SK-N-MC (cell line): ENCODE results near the gene NCOA6.

Experiments
- DNase-seq: peaks from one replicate; pipeline ENCODE4 v3.0.0-alpha.2; 2011; ENCODE audit warnings: low read depth, low spot score
- H3K27ac ChIP-seq: fragments of 200-600 bp; sonication (generic); 2 replicates; pipeline ENCODE4 v1.5.1; 2016; ENCODE audit warnings: mixed run types
- H3K36me3 ChIP-seq: fragments of 200-600 bp; sonication (generic); 2 replicates; pipeline ENCODE4 v1.6.1; 2017; ENCODE audit warnings: antibody characterized with exemption, low read length, mixed read lengths; ENCODE audit not compliant: insufficient read depth
- H3K4me3 ChIP-seq: fragments of 200-600 bp; sonication (generic); 2 replicates; pipeline ENCODE4 v1.5.1; 2016
- H3K9ac ChIP-seq: fragments of 200-600 bp; sonication (generic); 2 replicates; pipeline ENCODE4 v1.8.0; 2017; ENCODE audit warnings: mixed run types, mixed read lengths; ENCODE audit not compliant: insufficient read length
- H3K9me3 ChIP-seq: fragments of 200-600 bp; sonication (generic); 2 replicates; pipeline ENCODE4 v1.6.1; 2017; ENCODE audit warnings: low read depth, mild to moderate bottlenecking, antibody characterized with exemption, low read length, moderate library complexity, mixed read lengths
- EZH2 ChIP-seq: fragments of 200-600 bp; sonication (generic); IDR thresholded peaks from one replicate; pipeline ENCODE4 v1.6.1; 2017; ENCODE audit warnings: antibody characterized with exemption
- FOXP2 ChIP-seq: optimal IDR thresholded peaks from 2 replicates; pipeline ENCODE3; 2011; ENCODE audit warnings: mild to moderate bottlenecking, moderate library complexity; ENCODE audit not compliant: insufficient read depth; ENCODE audit errors: extremely low read length, control extremely low read depth
- POLR2AphosphoS5 ChIP-seq: IDR thresholded peaks from 2 replicates; pipeline ENCODE4 v1.6.1; 2012; ENCODE audit warnings: mild to moderate bottlenecking, low read depth, low read length, borderline replicate concordance

Gene NCOA6

DNA sequence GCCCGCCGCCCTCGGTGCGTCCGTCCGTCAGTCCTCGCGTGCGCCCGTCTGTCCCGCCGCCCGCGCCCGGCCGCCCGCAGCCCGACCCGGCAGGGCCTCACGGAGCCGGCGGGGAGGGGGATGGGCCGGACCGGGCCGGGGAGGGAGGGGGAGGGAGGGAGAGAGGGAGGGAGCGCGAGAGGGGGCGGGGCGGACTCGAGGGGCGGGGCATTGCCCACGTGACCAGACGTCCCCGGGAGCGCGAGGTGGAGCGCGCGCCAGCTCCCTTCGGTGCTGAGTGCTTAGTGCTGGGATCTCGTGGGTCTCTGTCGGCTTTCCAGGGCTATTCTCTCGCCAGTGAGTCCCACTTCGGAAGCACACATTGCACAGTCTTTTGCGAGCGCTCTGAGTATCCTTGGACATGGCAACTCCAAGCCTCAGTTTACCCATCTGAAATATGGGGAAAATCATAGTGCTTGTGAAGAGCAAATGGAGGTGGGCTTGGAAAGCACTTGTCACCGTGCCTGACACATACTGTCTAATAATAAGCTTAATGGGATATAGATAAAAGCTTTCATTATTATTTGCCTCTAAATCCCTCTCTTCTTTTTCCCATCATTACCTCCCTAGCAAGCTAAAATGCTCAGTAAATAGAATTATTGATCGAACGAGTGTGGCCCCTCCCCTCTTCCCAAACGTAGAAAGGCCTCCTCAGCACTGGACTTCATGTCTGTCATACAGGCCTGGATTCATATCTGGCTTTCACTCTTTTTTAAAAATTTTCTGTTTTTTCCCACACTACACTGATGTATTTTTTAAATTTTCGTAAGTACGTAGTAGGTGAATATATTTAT lies at the start of gene NCOA6:
TSS of gene NCOA6 (minus strand) at position 122 of the 833 bp plus-strand sequence. CDS start 43,296 bp downstream, outside the sequence.
- Histone ChIP-seq H3K4me3 (peak within 1 kb of the TSS; percentile 83), H3K36me3 (0 out of 2 replicates have a peak, but pooled peaks cover 7% of the 10 kb centered on the region), H3K9me3 (no peaks in the 10 kb centered on the region), H3K9ac (peak within 1 kb of the TSS; percentile 91), H3K27ac (peak within 1 kb of the TSS; percentile 2; the same call in 1 of the 2 replicates)
- no peak for TF ChIP-seq EZH2
- TF ChIP-seq FOXP2 = no peak
- TF ChIP-seq POLR2AphosphoS5 = peak; percentile 94
- peak; percentile 20 for DNase-seq

DNA sequence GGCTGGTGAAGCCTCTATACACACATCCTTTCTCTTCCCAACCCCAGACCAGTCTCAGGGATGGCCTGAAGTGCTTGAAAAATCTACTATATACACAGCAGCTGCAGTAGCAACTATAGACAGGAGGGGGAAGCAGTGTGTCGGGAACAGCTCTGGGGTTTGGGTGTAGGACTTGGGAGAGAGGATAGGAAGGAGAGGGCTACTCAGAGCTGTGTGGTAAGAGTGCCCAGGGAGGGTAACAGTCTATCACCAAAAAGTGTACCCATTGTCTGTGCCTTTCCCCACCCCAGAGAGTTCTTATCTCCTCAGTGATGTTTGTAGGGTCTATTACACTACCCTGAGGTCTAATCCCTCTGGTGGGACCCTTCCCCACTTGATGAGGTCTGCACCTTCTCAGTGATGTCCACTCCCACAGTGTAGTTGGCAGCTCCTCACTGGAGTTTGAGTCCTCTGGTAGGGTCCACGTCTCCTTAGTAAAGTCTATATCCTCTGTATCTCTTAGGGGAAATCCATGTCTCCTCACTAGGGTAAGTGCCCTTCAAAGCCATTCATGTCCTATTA lies 48.7 kb upstream of the NCOA6 start:
- no peak for TF ChIP-seq FOXP2
- no peak for TF ChIP-seq POLR2AphosphoS5
- no peak for TF ChIP-seq EZH2
- DNase-seq = peak; percentile 71
- H3K36me3 ChIP-seq = no peaks in the 10 kb centered on the region
- no peak overlapping the region for H3K9ac ChIP-seq
- no peak overlapping the region for H3K27ac ChIP-seq
- H3K4me3 ChIP-seq = no peak overlapping the region
- no peaks in the 10 kb centered on the region for H3K9me3 ChIP-seq

DNA sequence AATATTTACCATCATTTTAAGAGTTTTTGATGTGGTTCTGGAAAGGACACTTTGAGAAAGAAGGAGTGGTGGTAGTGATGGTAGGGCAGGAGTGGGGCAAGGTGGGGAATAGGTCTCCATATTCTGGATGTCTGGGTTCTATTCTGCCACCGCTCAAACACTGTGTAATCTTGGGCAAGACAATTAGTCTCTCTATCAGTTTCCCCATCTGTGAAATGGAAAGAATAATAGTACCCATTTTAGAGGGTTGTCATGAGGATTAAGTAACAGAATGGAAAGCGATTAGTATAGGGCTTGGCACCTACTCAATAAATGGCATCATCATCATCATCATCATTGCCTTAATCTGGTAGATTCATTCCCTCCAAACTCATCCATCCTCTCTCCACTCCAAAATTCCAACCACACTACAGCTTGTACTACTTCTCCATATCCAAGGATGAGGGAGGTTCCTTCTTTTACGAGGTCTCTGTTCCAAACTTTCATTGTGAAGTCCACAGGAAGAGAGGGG lies 48.2 kb upstream of the NCOA6 start:
- TF ChIP-seq FOXP2 (no peak), POLR2AphosphoS5 (no peak), EZH2 (no peak)
- no peaks in the 10 kb centered on the region for H3K9me3 ChIP-seq
- no peaks in the 10 kb centered on the region for H3K36me3 ChIP-seq
- H3K4me3 ChIP-seq = no peak overlapping the region; the same call in 1 of the 2 replicates
- no peak overlapping the region for H3K9ac ChIP-seq
- H3K27ac ChIP-seq = no peak overlapping the region
- DNase-seq = no peak

DNA sequence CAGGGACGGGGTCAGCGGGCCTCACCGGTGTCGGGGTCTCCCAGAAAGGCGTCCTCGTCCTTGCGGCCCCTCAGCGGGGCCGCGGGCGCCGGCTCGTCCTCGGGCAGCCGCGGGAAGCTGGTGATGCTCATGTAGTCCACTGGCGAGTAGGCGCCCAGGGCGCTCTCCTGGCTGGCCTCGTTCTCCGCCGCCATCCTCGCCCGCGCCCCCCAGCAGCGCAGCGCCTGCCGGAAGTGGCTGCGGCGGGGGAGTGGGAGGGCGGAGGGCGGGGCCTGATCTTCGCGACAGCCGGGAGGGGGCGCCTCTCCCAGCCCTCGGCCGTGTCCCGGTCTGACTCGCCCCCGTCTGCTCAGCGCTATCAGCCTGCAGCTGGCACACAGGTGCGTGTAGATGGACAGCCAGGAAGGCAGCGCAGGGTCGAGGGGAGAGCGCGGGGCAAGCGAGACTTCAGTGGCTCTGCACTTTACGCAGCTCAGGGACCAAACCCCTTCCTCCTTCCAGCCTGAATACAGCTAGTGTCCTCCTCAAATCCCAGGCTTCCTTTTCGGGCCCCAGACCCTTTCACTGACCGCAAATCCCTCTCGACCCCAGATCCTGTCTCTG lies 47.3 kb upstream of the NCOA6 start, which contains the start of gene GGT7:
TSS of gene GGT7 (minus strand) at position 235 of the 603 bp plus-strand sequence. CDS start at position 194, 41 bp downstream.
- no peak for DNase-seq

DNA sequence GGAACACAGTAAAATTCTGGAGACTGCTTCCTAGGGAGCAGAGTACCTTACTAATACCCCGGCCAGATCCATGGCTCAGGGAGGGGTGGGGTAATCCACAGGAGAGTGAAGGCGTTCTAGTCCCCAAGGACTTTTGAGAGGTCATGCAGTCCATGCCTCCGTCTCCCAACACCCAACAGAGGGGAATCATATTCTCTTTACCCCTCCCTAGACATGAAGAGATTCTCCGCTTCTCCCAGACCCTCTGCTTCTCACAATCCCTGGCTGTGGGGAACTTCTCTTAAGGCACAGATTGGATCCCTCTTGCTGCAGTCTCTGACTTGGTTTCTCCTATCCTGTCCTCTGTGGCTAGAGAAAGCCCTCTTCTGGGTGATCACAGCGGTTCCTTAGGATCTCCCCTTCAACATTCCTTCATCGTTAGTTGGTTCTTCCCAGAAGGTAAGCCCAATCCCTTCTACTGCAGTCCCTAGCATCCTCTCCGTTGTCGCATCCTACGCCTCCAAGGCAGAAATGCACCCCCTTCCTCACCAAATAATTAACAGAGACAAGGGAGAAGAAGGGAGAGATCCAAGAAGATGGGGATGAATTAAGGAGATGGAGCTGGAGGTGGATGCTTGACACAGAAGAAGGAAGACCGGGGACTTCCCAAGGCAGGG lies 46.6 kb upstream of the NCOA6 start:
- H3K36me3 ChIP-seq = no peaks in the 10 kb centered on the region
- DNase-seq = no peak
- no peak overlapping the region for H3K27ac ChIP-seq
- H3K9ac ChIP-seq = peak overlapping the region; percentile 76
- TF ChIP-seq EZH2 = no peak
- TF ChIP-seq FOXP2 = no peak
- TF ChIP-seq POLR2AphosphoS5 = no peak
- peak overlapping the region; percentile 94 for H3K4me3 ChIP-seq
- no peaks in the 10 kb centered on the region for H3K9me3 ChIP-seq

More for the DNA sequence above, 47.3 kb upstream of the NCOA6 start, which contains the start of gene GGT7:
- H3K36me3 ChIP-seq = no peaks in the 10 kb centered on the region
- H3K27ac ChIP-seq = no peak within 1 kb of the TSS
- peak within 1 kb of the TSS; percentile 94 for H3K4me3 ChIP-seq
- peak within 1 kb of the TSS; percentile 76 for H3K9ac ChIP-seq
- H3K9me3 ChIP-seq = no peaks in the 10 kb centered on the region
- TF ChIP-seq POLR2AphosphoS5 (peak; percentile 62), EZH2 (no peak), FOXP2 (no peak)

DNA sequence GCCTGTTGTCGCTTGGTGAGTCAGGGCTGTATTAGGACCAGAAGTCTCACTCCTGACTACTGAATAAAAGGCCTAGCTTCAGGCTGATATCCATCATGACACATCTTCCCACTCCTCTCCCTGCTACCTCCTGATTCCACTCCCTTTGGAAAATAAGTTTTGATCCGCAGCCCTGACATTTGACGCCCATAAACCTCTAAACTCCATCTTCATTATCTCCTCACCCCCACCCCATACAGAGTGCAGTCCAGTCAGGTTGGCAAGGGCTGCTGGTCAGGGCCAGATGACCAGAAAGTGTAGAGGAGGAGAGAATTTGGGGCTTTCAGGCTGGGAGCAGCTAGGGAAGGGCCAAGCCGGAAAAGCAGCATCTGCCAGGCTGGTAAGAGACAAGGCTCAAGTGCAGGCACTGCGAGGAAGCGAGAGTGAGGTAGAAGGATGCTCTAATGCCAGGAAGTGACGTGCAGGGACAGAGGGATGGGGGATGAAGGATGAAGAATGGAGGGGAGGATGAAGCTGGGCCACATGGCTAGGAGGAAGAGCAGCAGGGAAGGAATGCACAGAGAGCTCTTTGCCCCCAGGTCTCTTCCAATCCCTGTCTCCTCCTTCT lies 46.0 kb upstream of the NCOA6 start:
- H3K4me3 ChIP-seq = peak overlapping the region; percentile 94
- no peak overlapping the region for H3K27ac ChIP-seq
- H3K9me3 ChIP-seq = no peaks in the 10 kb centered on the region
- TF ChIP-seq EZH2 = no peak
- TF ChIP-seq POLR2AphosphoS5 = no peak
- no peak for TF ChIP-seq FOXP2
- H3K36me3 ChIP-seq = no peaks in the 10 kb centered on the region
- DNase-seq = no peak
- peak overlapping the region; percentile 76 for H3K9ac ChIP-seq

DNA sequence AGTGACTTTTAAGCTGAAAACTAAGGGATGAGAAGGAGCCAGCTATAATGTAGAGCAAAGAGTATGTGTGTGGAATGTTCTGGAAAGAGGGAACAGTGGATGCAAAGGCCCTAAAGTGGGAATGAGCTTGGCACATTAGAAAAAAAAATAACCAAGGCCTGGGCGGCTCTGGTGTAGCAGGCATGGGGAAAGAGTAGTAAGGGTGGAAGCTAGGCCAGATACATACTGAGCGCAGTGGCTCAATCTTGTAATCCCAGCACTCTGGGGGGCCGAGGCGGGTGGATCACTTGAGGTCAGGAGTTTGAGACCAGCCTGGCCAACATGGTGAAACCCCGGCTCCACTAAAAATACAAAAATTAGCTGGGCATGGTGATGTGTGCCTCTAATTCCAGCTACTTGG lies 38.8 kb upstream of the NCOA6 start:
- no peak overlapping the region for H3K9ac ChIP-seq
- no peak for DNase-seq
- H3K27ac ChIP-seq = no peak overlapping the region
- TF ChIP-seq POLR2AphosphoS5 = no peak
- TF ChIP-seq FOXP2 = no peak
- no peak for TF ChIP-seq EZH2
- H3K4me3 ChIP-seq = no peak overlapping the region
- no peaks in the 10 kb centered on the region for H3K9me3 ChIP-seq
- H3K36me3 ChIP-seq = no peaks in the 10 kb centered on the region
